ENCODE measurements around the gene MSN. TPM values are rescaled to one million over a fixed set of nuclear protein-coding genes. Genes with fewer than 3 reads are reported as not detected.

Gene MSN
- total RNA-seq, 1 experiment from 2014 or later, result 119 TPM

DNA sequence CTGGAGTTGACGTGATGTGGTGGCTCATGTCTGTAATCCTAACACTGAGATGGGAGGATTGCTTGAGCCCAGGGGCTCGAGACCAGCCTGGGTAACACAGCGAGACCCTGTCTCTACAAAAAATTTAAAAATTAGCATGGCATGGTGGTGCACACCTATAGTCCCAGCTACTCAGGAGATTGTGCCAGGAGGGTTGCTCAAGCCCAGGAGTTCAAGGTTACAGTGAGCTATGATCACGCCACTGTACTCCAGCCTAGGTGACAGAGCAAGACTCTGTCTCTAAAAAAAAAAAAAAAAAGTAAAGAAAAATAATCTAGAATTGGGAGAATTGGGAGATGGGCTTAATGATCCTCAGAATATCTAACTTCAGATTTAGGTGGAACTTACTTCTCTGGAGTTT, 51.1 kb downstream of the MSN start:
- Histone ChIP-seq H3K27me3 (ENCODE audit: insufficient read depth, low read length) (no peaks in the 10 kb centered on the region), H3K4me1 (ENCODE audit: control insufficient read depth in 1 of 2, insufficient read depth in 2 of 2, low read length in 2 of 2) (no peaks in the 10 kb centered on the region), H3K79me2 (ENCODE audit: insufficient read depth, low read length) (peaks cover 35% of the 10 kb centered on the region), H3K9ac (ENCODE audit: low read length) (no peak overlapping the region), H3K9me2 (ENCODE audit: insufficient read depth) (no peaks in the 10 kb centered on the region), H3K27ac (ENCODE audit: low read depth, low read length) (no peak overlapping the region), H2AFZ (ENCODE audit: low read depth, low read length, poor library complexity, severe bottlenecking) (no peak overlapping the region), H3K36me3 (ENCODE audit: control insufficient read depth in 1 of 2, insufficient read depth in 2 of 2, low read length in 2 of 2) (no peaks in the 10 kb centered on the region), H3K4me2 (ENCODE audit: low read length) (no peak overlapping the region), H4K20me1 (ENCODE audit: insufficient read depth) (no peaks in the 10 kb centered on the region), H3K4me3 (replicated peaks in 1 of 2; ENCODE audit: low read depth in 1 of 2, low read length in 2 of 2) (no peak overlapping the region), H3K9me3 (ENCODE audit: control insufficient read depth in 1 of 2, insufficient read depth in 1 of 2, low read depth in 1 of 2, low read length in 2 of 2) (no peaks in the 10 kb centered on the region)
- no peak for DNase-seq (ENCODE audit: low read depth, low spot score)
- ATAC-seq, result no peak
- ChIA-PET RAD21 (ENCODE audit: low non-redundant PET in 1 of 2, low total read pairs in 2 of 2, uncharacterized antibody in 2 of 2, unreplicated experiment in 2 of 2) (no interaction called here), POLR2A (no interaction called here), CTCF (interaction anchor here (0.6 to 1.0 kb wide), 2 partner anchors 122 to 126 kb away, joined by 3 to 4 read pairs; no protein-coding TSS in a partner anchor)
- BruUV-seq (replicated peaks), result no TSS peak
- TF ChIP-seq ATF3 (IDR thresholded peaks at IDR 0.05), result no peak
- intact Hi-C loops (cut with micrococcal nuclease), result loop anchor here (10.0 kb wide), 1 partner anchor 56 kb away; no protein-coding TSS in a partner anchor

DNA sequence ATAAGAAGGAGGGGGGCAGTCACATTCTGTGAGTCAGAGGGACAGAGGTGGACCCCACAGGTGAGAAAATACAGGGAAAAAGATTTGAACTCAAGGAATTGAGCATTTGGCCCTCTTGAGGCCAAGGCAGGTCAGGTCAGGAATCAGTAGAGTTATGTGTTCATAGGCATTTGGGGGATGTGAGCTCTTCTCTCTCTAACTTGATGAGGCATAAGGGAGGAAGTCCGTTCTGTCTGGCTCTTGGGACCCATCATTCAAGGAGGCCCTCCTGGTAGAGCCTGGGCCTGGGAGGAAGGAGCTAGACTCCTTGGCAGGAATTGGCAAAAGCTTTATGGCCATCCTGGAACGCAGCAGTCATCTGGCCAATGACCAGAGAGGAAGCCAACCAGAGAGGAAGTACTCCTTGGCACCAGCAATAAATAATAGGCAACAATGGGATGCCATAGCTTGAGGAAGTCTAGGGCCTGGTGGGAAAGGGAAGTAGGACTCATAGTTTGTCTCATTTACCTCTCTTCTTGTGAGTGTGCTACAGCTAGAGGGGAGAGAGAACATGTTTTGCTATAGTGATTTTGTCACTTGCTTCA, 53.0 kb downstream of the MSN start:
- Histone ChIP-seq H3K9me3 (ENCODE audit: control insufficient read depth in 1 of 2, insufficient read depth in 1 of 2, low read depth in 1 of 2, low read length in 2 of 2) (no peaks in the 10 kb centered on the region), H3K27me3 (ENCODE audit: insufficient read depth, low read length) (no peaks in the 10 kb centered on the region), H3K9ac (ENCODE audit: low read length) (no peak overlapping the region), H2AFZ (ENCODE audit: low read depth, low read length, poor library complexity, severe bottlenecking) (no peak overlapping the region), H3K4me1 (ENCODE audit: control insufficient read depth in 1 of 2, insufficient read depth in 2 of 2, low read length in 2 of 2) (no peaks in the 10 kb centered on the region), H3K79me2 (ENCODE audit: insufficient read depth, low read length) (peaks cover 28% of the 10 kb centered on the region; the same call in 1 of the 2 replicates), H3K9me2 (ENCODE audit: insufficient read depth) (no peaks in the 10 kb centered on the region), H3K4me3 (replicated peaks in 1 of 2; ENCODE audit: low read depth in 1 of 2, low read length in 2 of 2) (no peak overlapping the region), H4K20me1 (ENCODE audit: insufficient read depth) (no peaks in the 10 kb centered on the region), H3K4me2 (ENCODE audit: low read length) (no peak overlapping the region), H3K36me3 (ENCODE audit: control insufficient read depth in 1 of 2, insufficient read depth in 2 of 2, low read length in 2 of 2) (no peaks in the 10 kb centered on the region), H3K27ac (ENCODE audit: low read depth, low read length) (no peak overlapping the region)
- no TSS peak for BruUV-seq (replicated peaks)
- DNase-seq (ENCODE audit: low read depth, low spot score) (no peak), ATAC-seq (no peak)
- intact Hi-C loops (cut with micrococcal nuclease), result no loop called here
- TF ChIP-seq FOSL1 (IDR thresholded peaks at IDR 0.05; ENCODE audit: low read depth), result no peak
- no peak for TF ChIP-seq SRF (IDR thresholded peaks at IDR 0.05; ENCODE audit: low read depth)
- no peak for TF ChIP-seq POLR2AphosphoS5 (IDR thresholded peaks at IDR 0.05; ENCODE audit: low read depth, low read length)
- ChIA-PET CTCF (no interaction called here), POLR2A (no interaction called here), RAD21 (ENCODE audit: low non-redundant PET in 1 of 2, low total read pairs in 2 of 2, uncharacterized antibody in 2 of 2, unreplicated experiment in 2 of 2) (no interaction called here)
